HepG2 (cell line): ENCODE data around the gene KRT16.

Experiments
- BCLAF1 ChIP-seq: fragments of 450-650 bp; IDR thresholded peaks from 2 replicates; pipeline ENCODE4 v1.6.1; 2017; ENCODE audit warnings: mild to moderate bottlenecking
- POLR2G ChIP-seq: fragments of 200-400 bp; formaldehyde crosslinking; IDR thresholded peaks from 2 replicates; pipeline ENCODE4 v1.6.1; 2018; ENCODE audit warnings: mild to moderate bottlenecking, low read depth, low read length, moderate library complexity
- PRDM15 ChIP-seq: sonication (generic); formaldehyde crosslinking; IDR thresholded peaks from 2 replicates; pipeline ENCODE4 v1.4.0; 2020; ENCODE audit warnings: missing genetic modification reagents
- RAD21 ChIP-seq: fragments of 450-650 bp; formaldehyde crosslinking; IDR thresholded peaks from 2 replicates; pipeline ENCODE4 v1.5.0; 2020; ENCODE audit warnings: mild to moderate bottlenecking
- TP53 ChIP-seq: sonication (generic); formaldehyde crosslinking; conservative IDR thresholded peaks from 2 replicates; pipeline ENCODE4 v1.4.0; 2020; ENCODE audit warnings: missing genetic modification reagents
- YY1 ChIP-seq: IDR thresholded peaks from 2 replicates; pipeline ENCODE4 v1.6.1; 2011; ENCODE audit warnings: low read length, low read depth, moderate library complexity, mild to moderate bottlenecking; ENCODE audit not compliant: insufficient read depth, insufficient replicate concordance
- ZSCAN5A ChIP-seq: sonication (generic); formaldehyde crosslinking; IDR thresholded peaks from 2 replicates; pipeline ENCODE4 v1.8.0; 2022; ENCODE audit warnings: mild to moderate bottlenecking, missing genetic modification reagents, borderline replicate concordance

GRCh38 chr17:41561554-41561953 lies 51.0 kb downstream of the KRT16 start:
- no peak for TF ChIP-seq POLR2G
- no peak for TF ChIP-seq YY1
- TF ChIP-seq PRDM15 (CRISPR knock-in tag) = no peak
- no peak for TF ChIP-seq ZSCAN5A (CRISPR knock-in tag)
- TF ChIP-seq TP53 (CRISPR knock-in tag) = no peak
- TF ChIP-seq BCLAF1 = no peak
- TF ChIP-seq RAD21 (CRISPR knock-in tag) = no peak
